ENCODE results near the gene CD79A. TPM values are rescaled to one million over a fixed set of nuclear protein-coding genes. Genes with fewer than 3 reads are reported as not detected.

CD79A gene
- total RNA-seq, 2 donors from 2014 or later: 0.24 to 0.68 TPM

- DNase-seq (no peak), ATAC-seq (no peak)
- intact Hi-C loops (cut with DNase I): loop anchor here in 1 of 2 donors (10.0 kb wide), 1 partner anchor 195 kb away; the partner anchor contains the start of genes GRIK5 and ZNF574
Observed at GRCh38 chr19:41879670-41880328, 2.7 kb downstream of the CD79A start.

GRCh38 chr19:41880329-41880708 is 3.2 kb downstream of the CD79A start:
- ATAC-seq: no peak
- intact Hi-C loops (cut with DNase I): no loop called here
- DNase-seq: no peak

- peak; percentile 46 to 52 for ATAC-seq
- peak; percentile 79 for DNase-seq
- intact Hi-C loops (cut with DNase I): no loop called here
Observed at GRCh38 chr19:41882568-41883462, 5.7 kb downstream of the CD79A start, which contains the start of gene ARHGEF1. TSS of gene ARHGEF1 (plus strand) at chr19:41883184. CDS start at chr19:41888083, 4,899 bp downstream.

GRCh38 chr19:41883463-41883820 is 6.4 kb downstream of the CD79A start:
- ATAC-seq (no peak), DNase-seq (no peak)
- intact Hi-C loops (cut with DNase I): no loop called here

- intact Hi-C loops (cut with DNase I): no loop called here
- ATAC-seq (peak; percentile 96), DNase-seq (peak; percentile 95)
Observed at GRCh38 chr19:41883821-41884733, 7.0 kb downstream of the CD79A start.

- intact Hi-C loops (cut with DNase I): no loop called here
- DNase-seq (no peak), ATAC-seq (no peak)
Observed at GRCh38 chr19:41886761-41887710, 10.0 kb downstream of the CD79A start.

GRCh38 chr19:41887711-41888382 is 10.8 kb downstream of the CD79A start:
- DNase-seq (no peak), ATAC-seq (peak in 1 of 2 donors; percentile 1)
- intact Hi-C loops (cut with DNase I): no loop called here

- intact Hi-C loops (cut with DNase I): no loop called here
- ATAC-seq (no peak), DNase-seq (no peak)
Observed at GRCh38 chr19:41888926-41889325, 11.8 kb downstream of the CD79A start.

GRCh38 chr19:41889896-41890295 is 12.8 kb downstream of the CD79A start:
- no peak for DNase-seq
- intact Hi-C loops (cut with DNase I): no loop called here
- ATAC-seq: no peak

GRCh38 chr19:41890936-41891335 is 13.9 kb downstream of the CD79A start:
- ATAC-seq (no peak), DNase-seq (no peak)
- intact Hi-C loops (cut with DNase I): no loop called here

- DNase-seq (no peak), ATAC-seq (no peak)
- intact Hi-C loops (cut with DNase I): no loop called here
Observed at GRCh38 chr19:41892173-41892902, 15.3 kb downstream of the CD79A start.

GRCh38 chr19:41893899-41894298 is 16.8 kb downstream of the CD79A start:
- intact Hi-C loops (cut with DNase I): no loop called here
- ATAC-seq: no peak
- no peak for DNase-seq

- ATAC-seq: no peak
- intact Hi-C loops (cut with DNase I): no loop called here
Observed at GRCh38 chr19:41894350-41894749, 17.3 kb downstream of the CD79A start.

GRCh38 chr19:41895745-41896580 is 18.9 kb downstream of the CD79A start:
- ATAC-seq (no peak), DNase-seq (no peak)
- intact Hi-C loops (cut with DNase I): no loop called here

More at GRCh38 chr19:41894350-41894749, 17.3 kb downstream of the CD79A start:
- DNase-seq: no peak

- intact Hi-C loops (cut with DNase I): no loop called here
- DNase-seq: no peak
- ATAC-seq: no peak
Observed at GRCh38 chr19:41896581-41896942, 19.5 kb downstream of the CD79A start.

- no peak for DNase-seq
- intact Hi-C loops (cut with DNase I): no loop called here
- ATAC-seq: peak in 1 of 2 donors; percentile 5
Observed at GRCh38 chr19:41897181-41897580, 20.1 kb downstream of the CD79A start.

Measured in left cardiac atrium (tissue), 4 donors.